ENCODE results near the gene KCNC3. TPM values are rescaled to one million over a fixed set of nuclear protein-coding genes. Genes with fewer than 3 reads are reported as not detected.
"Not testable (repeated sequence)": the region's sequence is repeated elsewhere in the genome, so short reads cannot be mapped to it uniquely, and the experiment has no call there.

Gene KCNC3
- total RNA-seq, 2 donors from 2014 or later = 8.6 to 10.7 TPM

DNA sequence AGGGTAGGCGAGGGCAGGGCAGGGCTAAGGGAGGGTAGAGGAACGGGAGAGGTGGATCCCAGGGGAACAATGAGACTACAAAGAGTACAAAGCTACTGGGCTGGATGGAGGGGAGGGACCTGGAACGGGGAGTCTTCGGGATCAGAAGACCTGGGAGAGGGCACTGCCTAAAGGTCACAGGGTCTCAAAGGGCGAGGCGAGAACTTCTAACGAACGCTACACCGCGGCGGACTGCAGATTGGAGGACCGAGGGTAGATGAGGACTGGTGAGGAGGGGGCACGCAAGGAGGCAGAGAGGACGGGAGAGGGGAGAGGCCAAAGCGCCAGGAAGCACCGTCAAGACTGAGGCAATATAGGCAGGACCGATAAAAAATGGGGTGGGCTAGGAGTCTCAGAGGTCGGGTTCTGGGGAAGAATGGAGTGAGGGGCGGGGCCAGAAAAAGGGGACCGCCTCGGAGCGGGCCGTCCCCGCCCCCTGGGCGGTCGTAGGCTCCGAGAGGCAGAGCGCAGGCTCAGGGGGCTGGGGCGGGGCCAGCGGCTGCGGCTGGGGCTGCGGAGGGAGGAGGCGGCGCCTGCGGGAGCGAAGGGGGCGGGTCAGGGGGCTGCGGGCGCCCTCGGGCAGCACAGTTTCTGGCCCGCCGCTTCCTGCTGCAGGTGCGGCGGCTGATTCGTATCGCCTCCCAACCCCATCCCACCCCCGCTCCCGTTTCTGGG, 1.3 kb upstream of the KCNC3 start:
- Histone ChIP-seq H3K36me3 (ENCODE audit: control insufficient read depth, insufficient read depth, low read length) (no peaks in the 10 kb centered on the region), H3K4me1 (ENCODE audit: control insufficient read depth, insufficient read depth, low read length) (no peaks in the 10 kb centered on the region), H3K4me3 (ENCODE audit: low read length) (peak overlapping the region; percentile 83), H3K27me3 (ENCODE audit: control insufficient read depth, insufficient read depth, low read length, poor library complexity, severe bottlenecking) (peaks cover 17% of the 10 kb centered on the region), H3K9ac (ENCODE audit: extremely low read depth, low read length, poor library complexity, severe bottlenecking) (no peak overlapping the region), H3K9me3 (ENCODE audit: control insufficient read depth, low read length) (no peaks in the 10 kb centered on the region), H3K27ac (ENCODE audit: low read depth, low read length) (peak overlapping the region; percentile 64)
- peak; percentile 97 for DNase-seq
- TF ChIP-seq, protein P1, sequence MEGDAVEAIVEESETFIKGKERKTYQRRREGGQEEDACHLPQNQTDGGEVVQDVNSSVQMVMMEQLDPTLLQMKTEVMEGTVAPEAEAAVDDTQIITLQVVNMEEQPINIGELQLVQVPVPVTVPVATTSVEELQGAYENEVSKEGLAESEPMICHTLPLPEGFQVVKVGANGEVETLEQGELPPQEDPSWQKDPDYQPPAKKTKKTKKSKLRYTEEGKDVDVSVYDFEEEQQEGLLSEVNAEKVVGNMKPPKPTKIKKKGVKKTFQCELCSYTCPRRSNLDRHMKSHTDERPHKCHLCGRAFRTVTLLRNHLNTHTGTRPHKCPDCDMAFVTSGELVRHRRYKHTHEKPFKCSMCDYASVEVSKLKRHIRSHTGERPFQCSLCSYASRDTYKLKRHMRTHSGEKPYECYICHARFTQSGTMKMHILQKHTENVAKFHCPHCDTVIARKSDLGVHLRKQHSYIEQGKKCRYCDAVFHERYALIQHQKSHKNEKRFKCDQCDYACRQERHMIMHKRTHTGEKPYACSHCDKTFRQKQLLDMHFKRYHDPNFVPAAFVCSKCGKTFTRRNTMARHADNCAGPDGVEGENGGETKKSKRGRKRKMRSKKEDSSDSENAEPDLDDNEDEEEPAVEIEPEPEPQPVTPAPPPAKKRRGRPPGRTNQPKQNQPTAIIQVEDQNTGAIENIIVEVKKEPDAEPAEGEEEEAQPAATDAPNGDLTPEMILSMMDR (conservative IDR thresholded peaks at IDR 0.05) = no peak
- H3K27me3 Mint-ChIP-seq (ENCODE audit: insufficient read depth) = peaks cover 61% of the 10 kb centered on the region
- peak overlapping the region; percentile 80 for H3K4me3 Mint-ChIP-seq
- 19 to 31% methylated on average over 21 to 48 of the region's 48 CpGs for WGBS, 2 experiments (ENCODE audit: insufficient coverage in 1 of 2, insufficient read length in 1 of 2)
- peaks cover 36% of the 10 kb centered on the region for H3K4me1 Mint-ChIP-seq
- H3K27ac Mint-ChIP-seq = peak overlapping the region; percentile 88
- peaks cover 4% of the 10 kb centered on the region for H3K36me3 Mint-ChIP-seq (ENCODE audit: low read depth)
- H3K9me3 Mint-ChIP-seq = peaks cover 13% of the 10 kb centered on the region

- Histone ChIP-seq H3K27me3 (ENCODE audit: control insufficient read depth, insufficient read depth, low read length, poor library complexity, severe bottlenecking) (peaks cover 17% of the 10 kb centered on the region), H3K27ac (ENCODE audit: low read depth, low read length) (peak overlapping the region; percentile 84), H3K4me3 (ENCODE audit: low read length) (peak overlapping the region; percentile 64)
- not testable (repeated sequence) for H3K9me3 ChIP-seq (ENCODE audit: control insufficient read depth, low read length); H3K36me3 Mint-ChIP-seq (ENCODE audit: low read depth); H3K9ac ChIP-seq (ENCODE audit: extremely low read depth, low read length, poor library complexity, severe bottlenecking); DNase-seq; H3K36me3 ChIP-seq (ENCODE audit: control insufficient read depth, insufficient read depth, low read length); H3K4me1 ChIP-seq (ENCODE audit: control insufficient read depth, insufficient read depth, low read length)
- Mint-ChIP-seq H3K9me3 (peaks cover 13% of the 10 kb centered on the region), H3K4me3 (peak overlapping the region; percentile 80), H3K27me3 (ENCODE audit: insufficient read depth) (peaks cover 57% of the 10 kb centered on the region), H3K4me1 (peaks cover 36% of the 10 kb centered on the region), H3K27ac (peak overlapping the region; percentile 88)
- 53 to 64% methylated on average over 18 of the region's 18 CpGs for WGBS, 2 experiments (ENCODE audit: insufficient coverage in 1 of 2, insufficient read length in 1 of 2)
These were observed 733 bp upstream of the KCNC3 start for GRCh38 chr19:50329926-50330294.

DNA sequence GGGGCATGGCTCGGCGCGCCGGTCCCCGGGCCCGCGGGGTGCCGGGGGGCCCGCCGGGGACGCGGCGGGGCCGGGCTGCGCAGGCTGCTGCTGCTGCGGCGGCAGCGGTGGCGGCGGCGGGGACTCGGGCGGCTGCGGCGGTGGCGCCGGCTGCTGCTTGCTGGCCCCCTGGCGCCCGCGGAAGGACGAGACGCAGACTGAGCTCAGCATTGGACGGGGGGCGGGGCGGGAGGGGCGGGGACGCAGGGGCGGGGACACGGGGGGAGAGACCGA, 368 bp downstream of the KCNC3 start:
- Histone ChIP-seq H3K4me1 (ENCODE audit: control insufficient read depth, insufficient read depth, low read length) (no peaks in the 10 kb centered on the region), H3K36me3 (ENCODE audit: control insufficient read depth, insufficient read depth, low read length) (no peaks in the 10 kb centered on the region), H3K4me3 (ENCODE audit: low read length) (no peak overlapping the region), H3K27ac (ENCODE audit: low read depth, low read length) (no peak overlapping the region), H3K27me3 (ENCODE audit: control insufficient read depth, insufficient read depth, low read length, poor library complexity, severe bottlenecking) (peaks cover 17% of the 10 kb centered on the region), H3K9ac (ENCODE audit: extremely low read depth, low read length, poor library complexity, severe bottlenecking) (no peak overlapping the region), H3K9me3 (ENCODE audit: control insufficient read depth, low read length) (no peaks in the 10 kb centered on the region)
- H3K27me3 Mint-ChIP-seq (ENCODE audit: insufficient read depth) = peaks cover 61% of the 10 kb centered on the region
- H3K4me1 Mint-ChIP-seq = peaks cover 41% of the 10 kb centered on the region
- 23 to 37% methylated on average over 9 to 38 of the region's 40 CpGs for WGBS, 2 experiments (ENCODE audit: insufficient coverage in 1 of 2, insufficient read length in 1 of 2)
- H3K36me3 Mint-ChIP-seq (ENCODE audit: low read depth) = peaks cover 4% of the 10 kb centered on the region
- H3K9me3 Mint-ChIP-seq = peaks cover 13% of the 10 kb centered on the region
- TF ChIP-seq, protein P1 (conservative IDR thresholded peaks at IDR 0.05) = no peak
- H3K27ac Mint-ChIP-seq = no peak overlapping the region
- DNase-seq = no peak
- no peak overlapping the region for H3K4me3 Mint-ChIP-seq

Data from endodermal cell (in vitro differentiated cells).